ENCODE data around the gene PRR29. TPM values are rescaled to one million over a fixed set of nuclear protein-coding genes. Genes with fewer than 3 reads are reported as not detected.

PRR29 gene
- total RNA-seq, 1 donor from 2014 or later: not detected

GRCh38 chr17:63995626-63996025, 2.5 kb upstream of the PRR29 start:
- Mint-ChIP-seq H3K9me3 (no peaks in the 10 kb centered on the region), H3K27me3 (peaks cover 4% of the 10 kb centered on the region), H3K4me3 (no peak overlapping the region), H3K36me3 (ENCODE audit: low read depth) (no peaks in the 10 kb centered on the region), H3K27ac (no peak overlapping the region), H3K4me1 (peaks cover 39% of the 10 kb centered on the region)
- no peak for TF ChIP-seq CTCF (IDR thresholded peaks at IDR 0.05)
- ChIA-PET POLR2A (no interaction called here), CTCF (interaction anchor here (1.8 kb wide), 1 partner anchor 30 kb away, joined by 7 read pairs; no protein-coding TSS in a partner anchor)
- intact Hi-C loops (cut with micrococcal nuclease): no loop called here
- ATAC-seq (ENCODE audit: low read depth) (no peak), DNase-seq (no peak)

- intact Hi-C loops (cut with micrococcal nuclease): no loop called here
Observed at GRCh38 chr17:63996430-63997182, 1.5 kb upstream of the PRR29 start.

GRCh38 chr17:63997341-63998048, 656 bp upstream of the PRR29 start:
- ChIA-PET CTCF (interaction anchor here (1.4 kb wide), 1 partner anchor 28 kb away, joined by 4 read pairs; no protein-coding TSS in a partner anchor), POLR2A (interaction anchor here (0.9 to 1.4 kb wide), 2 partner anchors 23 to 78 kb away, joined by 3 to 9 read pairs; partner anchors contain the start of gene ICAM2)
- Mint-ChIP-seq H3K36me3 (ENCODE audit: low read depth) (peaks cover under 1% of the 10 kb centered on the region), H3K27me3 (peaks cover 4% of the 10 kb centered on the region), H3K9me3 (no peaks in the 10 kb centered on the region), H3K27ac (no peak overlapping the region), H3K4me1 (peaks cover 36% of the 10 kb centered on the region), H3K4me3 (peak overlapping the region; percentile 87)
- peak; percentile 12 for DNase-seq
- intact Hi-C loops (cut with micrococcal nuclease): loop anchor here (2.0 kb wide), 1 partner anchor 23 kb away; the partner anchor contains the start of gene ICAM2
- ATAC-seq (ENCODE audit: low read depth): no peak
- TF ChIP-seq CTCF (IDR thresholded peaks at IDR 0.05): no peak

More at GRCh38 chr17:63996430-63997182, 1.5 kb upstream of the PRR29 start:
- ATAC-seq (ENCODE audit: low read depth) (no peak), DNase-seq (peak; percentile 10)
- ChIA-PET CTCF (interaction anchor here (0.7 to 1.8 kb wide), 3 partner anchors 29 to 50 kb away, joined by 3 to 7 read pairs (median 3); no protein-coding TSS in a partner anchor), POLR2A (no interaction called here)
- H3K9me3 Mint-ChIP-seq: no peaks in the 10 kb centered on the region
- no peaks in the 10 kb centered on the region for H3K36me3 Mint-ChIP-seq (ENCODE audit: low read depth)
- H3K4me3 Mint-ChIP-seq: peak overlapping the region; percentile 42
- no peak overlapping the region for H3K27ac Mint-ChIP-seq
- H3K4me1 Mint-ChIP-seq: peaks cover 37% of the 10 kb centered on the region
- H3K27me3 Mint-ChIP-seq: peaks cover 4% of the 10 kb centered on the region
- no peak for TF ChIP-seq CTCF (IDR thresholded peaks at IDR 0.05)

GRCh38 chr17:63998721-63999679, 849 bp downstream of the PRR29 start:
- Mint-ChIP-seq H3K36me3 (ENCODE audit: low read depth) (peaks cover 14% of the 10 kb centered on the region), H3K4me1 (peaks cover 25% of the 10 kb centered on the region), H3K27ac (no peak overlapping the region), H3K4me3 (peak overlapping the region; percentile 78), H3K27me3 (peaks cover 4% of the 10 kb centered on the region), H3K9me3 (no peaks in the 10 kb centered on the region)
- ChIA-PET POLR2A (interaction anchor here (0.9 to 1.4 kb wide), 3 partner anchors 21 to 79 kb away, joined by 3 to 9 read pairs (median 5); partner anchors contain the start of gene ICAM2), CTCF (interaction anchor here (1.4 kb wide), 1 partner anchor 26 kb away, joined by 4 read pairs; no protein-coding TSS in a partner anchor)
- peak; percentile 32 for ATAC-seq (ENCODE audit: low read depth)
- DNase-seq: peak; percentile 21
- intact Hi-C loops (cut with micrococcal nuclease): loop anchor here (2.0 kb wide), 1 partner anchor 22 kb away; the partner anchor contains the start of gene ICAM2
- TF ChIP-seq CTCF (IDR thresholded peaks at IDR 0.05): no peak

Measured in activated B cell treated with CpG ODN at 0.5 μM for 24 hours (primary cell).